ENCODE results near the gene RNF157. TPM values are rescaled to one million over a fixed set of nuclear protein-coding genes. Genes with fewer than 3 reads are reported as not detected.

The RNF157 gene
- polyA plus RNA-seq, 1 donor: 15.4 TPM

DNA sequence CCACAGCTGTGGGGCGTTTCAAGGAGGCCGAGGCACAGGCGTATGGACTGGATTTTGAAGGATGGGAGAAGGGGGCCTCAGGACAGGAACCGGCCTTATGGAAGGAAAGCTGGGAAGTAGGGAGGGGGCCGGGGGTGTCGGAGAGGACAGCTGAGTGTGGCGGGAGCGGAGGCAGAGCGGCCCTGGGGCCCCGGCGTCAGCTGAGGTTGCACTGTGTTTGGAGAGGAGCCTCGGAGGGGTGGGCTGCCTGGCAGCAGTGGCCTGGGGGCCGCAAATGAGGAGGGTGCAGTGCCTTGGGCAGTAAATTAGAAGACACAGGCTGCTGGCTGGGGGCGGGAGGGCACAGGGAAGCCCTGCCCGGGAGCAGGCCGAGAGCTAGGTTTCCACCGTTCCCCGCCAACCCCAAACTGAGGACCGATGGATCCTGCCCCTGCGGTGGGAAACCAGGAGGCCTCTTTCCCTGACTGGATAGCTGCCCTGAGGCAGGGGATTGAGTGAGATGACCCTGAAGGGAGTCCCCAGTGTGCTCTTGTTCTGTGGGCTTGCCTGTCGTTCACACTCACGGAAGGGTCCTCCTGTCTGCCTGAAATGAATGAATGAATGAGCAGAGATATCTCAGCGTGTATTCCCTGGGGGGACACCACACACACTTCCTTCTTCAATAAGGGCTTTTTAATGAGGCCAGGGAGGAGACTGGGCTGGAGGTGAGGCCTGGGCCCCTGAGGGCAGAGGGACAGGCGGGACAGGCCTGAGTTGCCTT lies 117.7 kb downstream of the RNF157 start:
- DNase-seq: peak; percentile 39

GRCh38 chr17:76121932-76122430 lies 118.3 kb downstream of the RNF157 start:
- peak; percentile 30 for DNase-seq

DNA sequence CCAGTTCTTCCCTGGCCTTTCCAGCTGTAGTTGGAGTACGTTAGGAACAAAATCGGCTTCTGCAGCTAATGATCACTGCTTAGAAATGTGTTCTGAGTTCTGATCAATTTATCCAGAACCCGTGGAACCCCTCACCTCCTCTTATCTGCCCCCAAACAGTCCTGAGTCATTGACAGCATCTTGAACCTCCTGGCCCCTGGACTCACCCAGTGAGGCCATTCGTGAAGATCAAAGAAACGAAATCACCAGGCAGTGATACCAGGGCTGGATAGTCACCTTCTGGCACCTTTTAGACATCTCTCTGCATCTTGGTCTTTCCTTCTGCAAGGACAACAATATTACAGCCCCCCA lies 119.7 kb downstream of the RNF157 start:
- DNase-seq: no peak

GRCh38 chr17:76119409-76120371 lies 120.6 kb downstream of the RNF157 start:
- no peak for DNase-seq

DNA sequence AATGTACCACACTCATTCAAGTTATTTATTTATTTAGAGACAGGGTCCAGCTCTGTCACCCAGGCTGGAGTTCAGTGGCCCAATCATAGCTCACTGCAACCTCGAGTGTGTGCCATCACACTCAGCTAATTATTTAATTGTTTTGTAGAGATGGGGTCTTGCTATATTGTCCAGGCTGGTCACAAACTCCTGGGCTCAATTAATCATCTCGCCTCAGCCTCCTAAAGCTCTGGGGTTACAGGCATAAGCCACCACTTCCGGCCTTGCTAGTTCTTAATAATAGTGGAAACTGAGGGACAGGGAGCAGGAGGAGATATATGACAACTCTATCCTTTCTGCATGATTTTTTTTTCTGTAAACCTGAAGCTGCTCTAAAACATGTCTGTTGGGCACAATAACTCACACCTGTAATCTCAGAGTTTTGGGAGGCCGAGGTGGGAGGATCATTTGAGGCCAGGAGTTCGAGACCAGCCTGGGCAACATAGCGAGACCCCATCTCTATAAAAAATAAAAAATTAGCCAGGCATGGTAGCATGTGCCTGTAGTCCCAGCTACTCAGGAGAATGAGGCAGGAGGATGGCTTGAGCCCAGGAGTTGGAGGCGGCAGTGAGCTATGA lies 125.0 kb downstream of the RNF157 start:
- no peak for DNase-seq

- DNase-seq: no peak
Measured at GRCh38 chr17:76111956-76112355, 128.3 kb downstream of the RNF157 start.

DNA sequence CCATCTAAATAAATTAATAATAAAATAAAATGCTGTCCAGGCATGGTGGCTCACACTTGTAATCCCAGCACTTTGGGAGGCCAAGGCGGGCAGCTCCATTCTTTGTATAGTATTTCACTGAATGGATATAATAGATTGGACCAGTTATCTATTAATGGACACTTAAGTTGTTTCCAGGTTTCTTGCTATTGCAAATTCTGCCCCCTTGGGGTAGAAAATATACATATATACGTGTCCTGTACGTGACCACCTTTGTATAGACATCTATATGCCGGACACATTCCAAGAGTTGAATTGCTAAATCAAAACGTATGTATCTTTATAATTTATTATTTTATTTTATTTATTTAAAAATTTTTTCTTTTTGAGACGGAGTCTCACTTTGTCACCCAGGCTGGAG lies 132.8 kb downstream of the RNF157 start:
- DNase-seq: no peak

DNA sequence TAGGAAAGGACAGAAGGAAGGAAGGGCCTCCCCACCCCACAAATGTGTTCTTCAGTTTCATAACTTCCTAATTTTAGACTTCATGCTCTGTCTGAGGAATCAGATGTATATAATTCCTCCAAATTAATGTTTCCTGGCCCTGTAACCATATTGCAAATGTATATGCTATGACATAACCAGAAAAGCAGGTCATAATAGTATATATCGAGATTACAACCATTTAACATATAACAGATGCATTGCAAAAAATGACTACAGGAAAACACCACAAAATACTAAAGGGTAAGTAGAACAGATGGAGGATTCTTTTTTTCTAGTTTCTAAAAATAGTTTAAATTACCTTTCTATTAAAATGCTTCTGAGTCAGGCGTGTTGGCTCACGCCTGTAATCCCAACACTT lies 133.6 kb downstream of the RNF157 start:
- no peak for DNase-seq

GRCh38 chr17:76104896-76105231 lies 135.4 kb downstream of the RNF157 start:
- no peak for DNase-seq

GRCh38 chr17:76104140-76104895 lies 136.0 kb downstream of the RNF157 start:
- DNase-seq: no peak

DNA sequence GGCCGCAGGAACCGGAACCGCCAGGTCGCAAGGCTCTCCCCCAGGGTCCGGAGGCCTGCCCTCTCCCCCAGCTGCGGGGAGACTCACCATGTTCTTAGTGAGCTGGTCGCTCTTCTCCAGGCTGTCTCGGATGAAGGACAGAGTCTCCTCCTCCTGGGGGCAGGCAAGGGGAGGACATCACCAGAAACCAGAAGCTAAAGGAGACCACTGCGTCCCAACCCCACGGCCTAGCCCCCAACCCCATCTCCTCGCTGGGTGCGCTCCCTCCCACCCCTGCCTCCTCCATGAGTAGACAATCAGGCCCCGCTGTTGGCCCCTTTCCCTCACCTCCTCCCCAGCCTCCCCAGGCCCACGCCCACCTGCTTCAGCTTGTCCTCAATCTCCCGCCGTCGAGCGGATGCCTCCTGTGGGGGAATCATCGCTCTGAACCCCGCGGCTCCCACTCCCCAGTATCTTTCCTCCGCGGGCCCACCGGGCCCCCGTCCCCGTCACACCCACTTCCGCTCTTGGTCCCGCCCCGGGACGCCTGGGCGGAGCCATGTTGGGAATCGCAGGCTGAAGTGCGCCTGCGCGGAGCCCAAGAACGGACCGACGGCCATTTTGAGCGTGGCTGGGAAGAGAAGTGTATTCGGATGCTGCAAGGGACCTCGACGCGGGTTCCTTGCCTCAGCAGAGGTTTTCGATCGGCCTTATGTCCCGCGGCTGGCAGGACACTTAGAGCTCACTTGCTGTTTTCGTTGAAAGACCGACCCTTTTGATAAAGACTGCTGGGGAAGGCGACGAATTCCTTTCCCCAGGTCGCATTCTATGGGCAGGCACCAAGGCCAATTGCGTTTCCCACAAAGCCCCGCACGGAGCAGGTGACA lies 136.8 kb downstream of the RNF157 start, which contains the start of gene EXOC7:
EXOC7 (minus strand) TSS at position 514 of the 866 bp plus-strand sequence; CDS start at position 419, 95 bp downstream.
- DNase-seq: peak; percentile 97

DNA sequence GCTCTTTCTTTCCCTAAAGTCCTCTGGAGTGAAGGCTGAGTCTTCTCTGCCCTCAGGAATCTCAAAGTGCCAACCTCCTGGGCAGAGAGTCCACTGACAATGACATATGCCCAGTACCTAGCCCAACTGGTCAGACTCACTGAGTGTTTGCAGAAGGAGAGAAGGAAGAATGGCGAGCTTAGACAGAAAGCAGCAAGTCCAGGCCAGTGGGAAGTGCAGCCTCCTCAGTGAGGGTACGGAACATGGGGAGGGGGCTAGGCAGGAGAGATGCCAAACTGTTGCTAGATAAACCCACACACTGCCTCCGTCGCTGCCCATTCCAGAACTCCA lies 137.4 kb downstream of the RNF157 start:
- DNase-seq: no peak

- no peak for DNase-seq
Measured at GRCh38 chr17:76097716-76098295, 142.5 kb downstream of the RNF157 start.

DNA sequence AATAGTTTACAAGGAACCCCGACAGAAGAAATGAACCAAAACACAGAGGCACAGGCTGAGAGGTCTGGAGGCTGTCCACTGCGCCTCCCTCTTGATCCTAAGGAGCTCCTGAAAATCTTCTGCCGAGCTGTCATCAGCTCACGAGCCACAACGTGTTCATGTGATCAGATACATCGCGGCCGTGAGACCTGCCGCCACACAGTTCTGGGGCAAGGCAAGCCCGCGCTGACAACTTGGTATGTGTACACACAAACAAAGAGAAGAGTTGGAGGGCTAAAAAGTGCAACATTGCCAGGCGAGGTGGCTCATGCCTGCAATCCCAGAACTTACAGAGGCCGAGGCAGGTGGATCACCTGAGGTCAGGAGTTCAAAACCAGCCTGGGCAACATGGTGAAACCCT lies 144.3 kb downstream of the RNF157 start:
- no peak for DNase-seq

DNA sequence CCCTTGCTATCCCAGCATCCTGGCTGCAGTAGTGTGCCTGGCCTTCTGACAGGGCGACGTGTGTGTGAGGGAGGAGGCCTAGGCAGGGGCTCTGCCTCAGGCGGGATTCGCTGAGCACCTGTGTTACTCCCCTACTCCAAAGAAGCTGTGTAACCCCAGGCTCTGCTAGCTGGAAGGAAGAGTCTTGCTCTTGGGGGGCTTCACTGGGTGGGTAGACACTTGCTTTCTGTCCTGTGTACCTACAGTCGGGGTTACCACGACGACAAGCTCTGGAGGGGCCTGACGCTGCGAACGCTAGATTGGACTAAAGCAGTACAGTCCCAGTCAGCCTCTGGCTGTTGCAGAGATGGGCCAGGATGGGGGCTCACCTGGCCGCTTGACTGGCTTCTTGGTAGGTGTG lies 146.2 kb downstream of the RNF157 start:
- DNase-seq: no peak

DNA sequence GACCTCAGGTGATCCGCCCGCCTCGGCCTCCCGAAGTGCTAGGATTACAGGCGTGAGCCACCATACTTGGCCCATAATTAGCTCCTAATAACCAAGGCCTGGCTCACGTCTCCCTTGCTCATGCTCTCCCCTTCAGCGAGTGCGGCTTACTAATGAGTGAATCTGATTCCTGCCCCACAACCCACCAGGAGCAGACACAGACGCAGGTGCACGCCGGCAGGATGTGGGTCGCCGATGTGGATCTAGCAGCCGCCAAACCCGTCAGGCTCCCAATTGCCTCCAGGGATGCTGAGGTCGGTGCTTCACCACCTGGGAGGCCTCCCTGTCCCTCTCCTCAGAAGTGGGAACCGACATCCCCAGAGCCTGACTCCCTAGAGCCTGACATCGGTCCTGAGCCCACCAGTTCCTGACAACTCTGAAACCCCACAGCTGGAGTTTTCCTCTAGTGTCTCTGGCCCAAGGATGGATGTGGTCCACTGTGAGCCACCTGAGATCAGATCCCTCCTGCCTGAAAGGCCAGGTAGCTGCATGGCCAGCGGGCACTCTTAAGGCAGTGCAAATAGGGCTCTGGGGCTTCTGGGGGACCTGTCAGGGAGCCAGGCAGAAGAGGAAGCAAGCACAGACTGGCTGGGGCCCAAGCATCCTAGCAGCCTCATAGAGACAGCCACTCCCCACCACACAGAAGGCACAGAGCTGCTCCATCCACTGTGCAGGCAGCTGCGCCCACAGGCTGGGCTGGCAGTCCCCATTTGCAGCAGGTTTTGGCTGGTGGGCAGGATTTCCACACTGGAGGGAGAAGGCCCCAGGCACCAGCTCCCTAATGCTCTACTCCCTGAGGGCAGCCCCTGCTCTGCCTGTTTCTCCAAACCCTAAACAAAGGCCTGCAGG lies 147.5 kb downstream of the RNF157 start:
- DNase-seq: no peak
